Measurements from ENCODE around the gene CCDC54. TPM values are rescaled to one million over a fixed set of nuclear protein-coding genes. Genes with fewer than 3 reads are reported as not detected.

CCDC54 gene
- total RNA-seq, 2 experiments from 2014 or later: not detected

DNA sequence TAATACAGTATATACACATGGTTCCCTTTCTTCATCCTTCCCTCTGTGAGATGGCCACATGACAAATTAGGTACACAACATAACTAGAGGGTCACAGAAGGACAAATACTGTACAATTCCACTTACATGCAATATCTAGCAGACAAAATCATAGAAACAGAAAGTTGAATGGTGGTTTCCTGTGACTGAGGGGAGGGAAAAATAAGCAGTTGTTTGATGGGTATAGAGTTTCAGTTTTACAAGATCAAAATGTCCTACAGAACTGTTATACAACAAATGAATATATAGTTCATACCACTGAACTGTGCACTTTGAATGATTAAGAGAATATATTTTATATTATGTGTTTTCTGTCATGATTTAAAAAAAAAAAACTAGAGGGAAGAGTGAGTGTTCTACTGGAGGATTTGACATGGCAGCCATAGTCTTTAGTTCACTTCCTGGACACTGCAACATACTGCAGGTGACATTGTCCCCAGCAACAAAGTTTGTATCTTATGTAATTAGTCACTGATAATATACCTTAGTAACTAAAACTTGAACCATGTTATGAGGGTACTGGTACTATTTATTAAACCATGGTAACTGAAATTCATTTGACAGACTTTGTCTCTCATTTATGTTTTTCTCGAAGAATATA, 37.2 kb downstream of the CCDC54 start:
- H3K36me3 Mint-ChIP-seq (ENCODE audit: low read depth): no peaks in the 10 kb centered on the region

DNA sequence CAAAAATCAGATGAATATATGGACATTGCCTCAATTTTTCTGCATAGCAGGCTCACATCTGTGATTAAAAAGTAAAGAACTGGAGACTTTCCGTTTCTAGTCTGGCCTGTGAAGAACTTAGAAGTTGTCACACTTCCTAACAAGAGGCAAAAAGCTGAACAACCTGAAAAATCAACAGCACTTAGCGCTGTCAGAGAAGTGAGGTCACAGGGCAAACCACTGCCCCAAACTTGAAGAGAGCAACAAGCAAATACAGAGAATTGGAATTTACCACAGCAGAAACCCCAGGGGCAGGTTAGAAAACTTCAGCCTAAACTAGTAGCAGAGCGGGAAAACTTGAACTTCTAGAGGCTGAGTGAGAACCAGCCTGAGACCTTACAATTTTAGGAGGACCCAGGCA, 38.9 kb downstream of the CCDC54 start:
- intact Hi-C loops (cut with DNase I, micrococcal nuclease): no loop called here
- TF ChIP-seq, protein P1, sequence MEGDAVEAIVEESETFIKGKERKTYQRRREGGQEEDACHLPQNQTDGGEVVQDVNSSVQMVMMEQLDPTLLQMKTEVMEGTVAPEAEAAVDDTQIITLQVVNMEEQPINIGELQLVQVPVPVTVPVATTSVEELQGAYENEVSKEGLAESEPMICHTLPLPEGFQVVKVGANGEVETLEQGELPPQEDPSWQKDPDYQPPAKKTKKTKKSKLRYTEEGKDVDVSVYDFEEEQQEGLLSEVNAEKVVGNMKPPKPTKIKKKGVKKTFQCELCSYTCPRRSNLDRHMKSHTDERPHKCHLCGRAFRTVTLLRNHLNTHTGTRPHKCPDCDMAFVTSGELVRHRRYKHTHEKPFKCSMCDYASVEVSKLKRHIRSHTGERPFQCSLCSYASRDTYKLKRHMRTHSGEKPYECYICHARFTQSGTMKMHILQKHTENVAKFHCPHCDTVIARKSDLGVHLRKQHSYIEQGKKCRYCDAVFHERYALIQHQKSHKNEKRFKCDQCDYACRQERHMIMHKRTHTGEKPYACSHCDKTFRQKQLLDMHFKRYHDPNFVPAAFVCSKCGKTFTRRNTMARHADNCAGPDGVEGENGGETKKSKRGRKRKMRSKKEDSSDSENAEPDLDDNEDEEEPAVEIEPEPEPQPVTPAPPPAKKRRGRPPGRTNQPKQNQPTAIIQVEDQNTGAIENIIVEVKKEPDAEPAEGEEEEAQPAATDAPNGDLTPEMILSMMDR (IDR thresholded peaks at IDR 0.05): no peak
- Histone ChIP-seq H3K4me3 (ENCODE audit: low read length) (no peak overlapping the region), H3K27ac (ENCODE audit: low read depth in 1 of 2, low read length in 2 of 2) (no peak overlapping the region), H3K27me3 (ENCODE audit: control insufficient read depth in 1 of 2, insufficient read depth in 2 of 2, low read length in 2 of 2) (no peaks in the 10 kb centered on the region), H3K9me3 (ENCODE audit: control insufficient read depth in 1 of 2, insufficient read depth in 1 of 2, low read length in 2 of 2) (no peaks in the 10 kb centered on the region), H3K36me3 (ENCODE audit: insufficient read depth, low read length) (no peaks in the 10 kb centered on the region), H3K4me1 (ENCODE audit: insufficient read depth, low read length) (no peaks in the 10 kb centered on the region)
- H3K4me3 Mint-ChIP-seq: no peak overlapping the region
- no peak overlapping the region for H3K27ac Mint-ChIP-seq
- H3K9me3 Mint-ChIP-seq: no peaks in the 10 kb centered on the region
- DNase-seq: no peak
- POLR2A ChIA-PET: interaction anchor here (1.3 kb wide), 1 partner anchor 15 kb away, joined by 3 read pairs; no protein-coding TSS in a partner anchor
- ATAC-seq (ENCODE audit: poor library complexity): no peak
- peaks cover 2% of the 10 kb centered on the region for H3K27me3 Mint-ChIP-seq
- no peaks in the 10 kb centered on the region for H3K36me3 Mint-ChIP-seq (ENCODE audit: low read depth)
- H3K4me1 Mint-ChIP-seq (ENCODE audit: low read depth): peaks cover 11% of the 10 kb centered on the region
- CTCF ChIA-PET: interaction anchor here (0.6 kb wide), 1 partner anchor 673 kb away, joined by 3 read pairs; no protein-coding TSS in a partner anchor

More for the DNA sequence above, 37.2 kb downstream of the CCDC54 start:
- H3K27me3 ChIP-seq (ENCODE audit: control insufficient read depth in 1 of 2, insufficient read depth in 2 of 2, low read length in 2 of 2): no peaks in the 10 kb centered on the region
- intact Hi-C loops (cut with DNase I, micrococcal nuclease): no loop called here
- ATAC-seq (ENCODE audit: poor library complexity) (no peak), DNase-seq (no peak)
- H3K27me3 Mint-ChIP-seq: no peaks in the 10 kb centered on the region
- H3K27ac ChIP-seq (ENCODE audit: low read depth in 1 of 2, low read length in 2 of 2): no peak overlapping the region
- no peak overlapping the region for H3K4me3 ChIP-seq (ENCODE audit: low read length)
- peaks cover 9% of the 10 kb centered on the region for H3K4me1 Mint-ChIP-seq (ENCODE audit: low read depth)
- peaks cover 2% of the 10 kb centered on the region for H3K9me3 Mint-ChIP-seq
- H3K4me3 Mint-ChIP-seq: no peak overlapping the region
- CTCF ChIA-PET: no interaction called here
- POLR2A ChIA-PET: no interaction called here
- H3K27ac Mint-ChIP-seq: no peak overlapping the region
- H3K36me3 ChIP-seq (ENCODE audit: insufficient read depth, low read length): no peaks in the 10 kb centered on the region
- H3K9me3 ChIP-seq (ENCODE audit: control insufficient read depth in 1 of 2, insufficient read depth in 1 of 2, low read length in 2 of 2): peaks cover 0 to 6% of the 10 kb centered on the region in 2 experiments
- no peaks in the 10 kb centered on the region for H3K4me1 ChIP-seq (ENCODE audit: insufficient read depth, low read length)
- TF ChIP-seq, protein P1 (IDR thresholded peaks at IDR 0.05): no peak

DNA sequence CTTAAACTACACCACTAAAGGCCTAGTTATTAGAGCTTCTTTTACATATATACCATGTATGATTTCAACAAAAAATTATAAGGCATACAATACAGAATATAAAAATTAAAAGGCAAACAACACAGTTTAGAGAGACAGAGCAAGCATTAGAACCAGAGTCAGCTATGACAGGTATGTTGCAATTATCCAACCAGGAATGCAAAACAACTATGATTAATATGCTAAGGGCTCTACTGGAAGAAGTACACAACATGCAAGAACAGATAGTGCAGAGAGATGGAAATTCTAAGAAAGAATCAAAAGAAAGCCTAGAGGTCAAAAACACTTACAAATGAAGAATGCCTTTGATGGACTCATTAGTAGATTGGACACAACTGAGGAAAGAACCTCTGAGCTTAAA, 39.6 kb downstream of the CCDC54 start:
- CTCF ChIA-PET: no interaction called here

More for the DNA sequence above, 39.6 kb downstream of the CCDC54 start:
- no peak overlapping the region for H3K4me3 Mint-ChIP-seq
- no peaks in the 10 kb centered on the region for H3K4me1 ChIP-seq (ENCODE audit: insufficient read depth, low read length)
- H3K36me3 ChIP-seq (ENCODE audit: insufficient read depth, low read length): no peaks in the 10 kb centered on the region
- ATAC-seq (ENCODE audit: poor library complexity) (no peak), DNase-seq (no peak)
- peaks cover 3% of the 10 kb centered on the region for H3K27me3 Mint-ChIP-seq
- H3K4me1 Mint-ChIP-seq (ENCODE audit: low read depth): peaks cover 12% of the 10 kb centered on the region
- no peaks in the 10 kb centered on the region for H3K36me3 Mint-ChIP-seq (ENCODE audit: low read depth)
- no peak overlapping the region for H3K27ac Mint-ChIP-seq
- H3K9me3 ChIP-seq (ENCODE audit: control insufficient read depth in 1 of 2, insufficient read depth in 1 of 2, low read length in 2 of 2): no peaks in the 10 kb centered on the region
- H3K27me3 ChIP-seq (ENCODE audit: control insufficient read depth in 1 of 2, insufficient read depth in 2 of 2, low read length in 2 of 2): no peaks in the 10 kb centered on the region
- no peak overlapping the region for H3K27ac ChIP-seq (ENCODE audit: low read depth in 1 of 2, low read length in 2 of 2)
- intact Hi-C loops (cut with DNase I, micrococcal nuclease): no loop called here
- TF ChIP-seq, protein P1 (IDR thresholded peaks at IDR 0.05): no peak
- no peak overlapping the region for H3K4me3 ChIP-seq (ENCODE audit: low read length)
- POLR2A ChIA-PET: no interaction called here
- H3K9me3 Mint-ChIP-seq: no peaks in the 10 kb centered on the region

All from CD4-positive, alpha-beta T cell (primary cell).